Hepatocyte (in vitro differentiated cells): Measurements from ENCODE around the gene CUZD1.

Experiments used
- CTCF ChIP-seq: fragments of 200-600 bp; sonication (generic); IDR thresholded peaks from 2 replicates; pipeline ENCODE4 v1.5.1; 2016; ENCODE audit warnings: antibody characterized with exemption, mild to moderate bottlenecking; ENCODE audit not compliant: poor library complexity
- EZH2 ChIP-seq: fragments of 200-600 bp; sonication (generic); IDR thresholded peaks from 2 replicates; pipeline ENCODE4 v1.6.1; 2016; ENCODE audit warnings: antibody characterized with exemption, mild to moderate bottlenecking, borderline replicate concordance
- EZH2phosphoT487 ChIP-seq: fragments of 200-600 bp; sonication (generic); IDR thresholded peaks from one replicate; pipeline ENCODE4 v1.6.1; 2018; ENCODE audit warnings: antibody characterized with exemption, mild to moderate bottlenecking, low read depth, moderate library complexity; ENCODE audit not compliant: unreplicated experiment, severe bottlenecking

GRCh38 chr10:122894261-122894944, 48.7 kb upstream of the CUZD1 start:
- TF ChIP-seq CTCF (no peak), EZH2 (no peak), EZH2phosphoT487 (no peak)
